GM19372 (cell line): ENCODE measurements around the gene APBA3.

Source experiments
- ATAC-seq: cut with Tn5 transposase; IDR thresholded peaks from one replicate; pipeline ENCODE4 v1.9.1; 2021; ENCODE audit warnings: mild to moderate bottlenecking, low read depth, moderate library complexity; ENCODE audit not compliant: unreplicated experiment

APBA3 gene

GRCh38 chr19:3753631-3754410, 7.7 kb downstream of the APBA3 start:
- ATAC-seq, result no peak

- ATAC-seq, result no peak
Measured at GRCh38 chr19:3752492-3752891, 9.0 kb downstream of the APBA3 start.

- ATAC-seq, result no peak
Measured at GRCh38 chr19:3751236-3751635, 10.3 kb downstream of the APBA3 start.

GRCh38 chr19:3750211-3750610, 11.3 kb downstream of the APBA3 start:
- no peak for ATAC-seq

DNA sequence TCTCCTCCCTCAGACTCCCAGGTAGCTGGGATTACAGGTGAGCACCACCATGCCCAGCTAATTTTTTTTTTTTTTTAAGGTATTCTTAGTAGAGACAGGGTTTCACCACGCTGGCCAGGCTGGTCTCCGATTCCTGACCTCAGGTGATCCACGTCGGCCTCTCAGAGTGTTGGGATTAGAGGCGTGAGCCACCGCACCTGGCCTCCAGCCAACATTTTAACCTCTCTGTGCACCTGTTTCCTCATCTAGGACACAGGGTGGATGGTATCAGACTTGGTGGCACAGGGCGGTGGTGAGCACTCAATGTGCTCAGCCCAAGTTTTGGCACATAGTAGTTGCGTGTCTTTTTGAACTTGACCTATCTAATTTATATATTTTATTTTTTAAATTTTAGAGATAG, 12.5 kb downstream of the APBA3 start:
- no peak for ATAC-seq

- no peak for ATAC-seq
Measured at GRCh38 chr19:3746371-3747056, 15.0 kb downstream of the APBA3 start.

DNA sequence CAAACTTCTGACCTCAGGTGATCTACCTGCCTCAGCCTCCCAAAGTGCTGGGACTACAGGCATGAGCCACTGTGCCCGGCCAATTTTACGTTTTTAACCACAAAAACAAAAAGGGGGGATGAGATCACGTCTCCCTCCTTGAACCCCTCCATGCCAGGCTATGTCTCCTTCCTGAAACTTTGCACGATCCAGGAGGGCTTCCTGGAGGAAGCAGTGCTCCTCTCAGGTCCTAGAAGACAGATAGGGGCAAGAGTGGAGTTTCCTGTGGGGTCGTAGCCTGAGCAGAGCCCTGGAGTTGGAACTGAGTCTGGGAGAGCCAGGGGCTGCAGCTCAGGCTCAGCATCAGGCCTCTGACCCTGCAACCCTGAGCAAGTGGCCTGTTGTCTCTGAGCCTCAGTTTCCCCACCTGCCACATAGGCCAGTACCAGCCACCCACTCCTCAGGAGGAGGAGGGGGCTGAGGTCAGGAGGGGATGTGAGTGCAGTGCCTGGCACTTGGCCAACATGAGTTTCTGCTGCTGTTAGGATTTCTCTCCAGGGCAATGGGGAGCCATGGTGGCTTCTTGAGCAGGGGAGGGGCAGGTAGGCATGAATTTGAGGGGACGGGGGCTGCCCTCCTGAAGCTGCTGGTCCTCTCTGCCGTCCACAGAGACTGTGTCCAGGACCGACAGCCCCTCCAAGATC, 16.0 kb downstream of the APBA3 start:
- no peak for ATAC-seq

- ATAC-seq, result no peak
Measured at GRCh38 chr19:3743486-3743885, 18.0 kb downstream of the APBA3 start.

- no peak for ATAC-seq
Measured at GRCh38 chr19:3740431-3740830, 21.1 kb downstream of the APBA3 start.

DNA sequence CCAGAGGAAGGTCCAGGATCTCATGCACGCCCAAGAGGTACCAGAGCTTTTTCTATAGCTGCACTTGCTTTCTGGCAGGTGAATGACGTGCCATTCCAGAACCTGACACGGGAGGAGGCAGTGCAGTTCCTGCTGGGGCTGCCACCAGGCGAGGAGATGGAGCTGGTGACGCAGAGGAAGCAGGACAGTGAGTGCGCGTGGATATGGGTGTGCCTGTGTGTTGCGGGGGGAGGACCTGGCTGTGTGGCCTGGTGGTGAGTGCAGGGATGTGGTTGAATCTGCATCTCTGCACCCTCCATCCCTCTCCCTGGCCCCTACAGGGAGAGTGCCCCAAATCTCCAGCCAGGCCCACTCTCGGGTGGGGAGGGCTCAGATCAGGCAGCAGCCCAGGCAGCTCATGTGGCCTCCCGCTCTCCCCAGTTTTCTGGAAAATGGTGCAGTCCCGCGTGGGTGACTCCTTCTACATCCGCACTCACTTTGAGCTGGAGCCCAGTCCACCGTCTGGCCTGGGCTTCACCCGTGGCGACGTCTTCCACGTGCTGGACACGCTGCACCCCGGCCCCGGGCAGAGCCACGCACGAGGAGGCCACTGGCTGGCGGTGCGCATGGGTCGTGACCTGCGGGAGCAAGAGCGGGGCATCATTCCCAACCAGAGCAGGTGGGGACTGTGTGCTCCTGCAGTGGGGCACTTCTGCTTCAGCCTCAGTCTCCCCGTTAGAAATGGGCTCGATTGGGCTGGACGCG, 22.8 kb downstream of the APBA3 start:
- no peak for ATAC-seq

DNA sequence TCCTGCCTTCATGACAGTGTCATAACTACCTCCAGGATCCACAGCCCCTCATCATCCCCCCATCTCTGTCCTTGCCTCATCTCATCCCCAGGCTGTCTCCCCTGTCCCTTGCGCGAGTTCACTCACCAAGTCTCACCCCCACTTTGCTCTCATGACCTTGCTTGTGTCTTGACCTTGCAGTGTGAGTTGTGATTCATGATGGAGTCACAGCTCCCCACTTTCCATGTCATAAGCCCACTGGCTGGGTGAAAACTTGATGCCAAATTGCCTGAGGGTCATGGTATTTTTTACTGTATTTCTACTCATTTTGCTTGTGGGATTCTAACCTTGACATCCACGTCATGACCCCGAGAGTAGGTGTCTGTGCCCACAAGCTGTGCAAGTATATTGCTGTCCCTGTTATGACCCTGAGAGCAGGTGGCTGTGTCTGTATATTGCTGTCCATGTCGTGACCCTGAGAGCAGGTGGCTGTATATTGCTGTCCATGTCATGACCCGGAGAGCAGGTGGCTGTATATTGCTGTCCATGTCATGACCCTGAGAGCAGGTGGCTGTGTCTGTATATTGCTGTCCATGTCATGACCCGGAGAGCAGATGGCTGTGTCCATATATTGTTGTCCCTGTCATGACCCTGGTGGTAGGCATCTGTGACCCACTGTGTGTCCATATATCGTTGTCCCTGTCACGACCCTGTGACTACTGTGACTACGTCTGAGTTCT, 23.8 kb downstream of the APBA3 start:
- no peak for ATAC-seq

- ATAC-seq, result no peak
Measured at GRCh38 chr19:3736106-3736724, 25.3 kb downstream of the APBA3 start.

- no peak for ATAC-seq
Measured at GRCh38 chr19:3734310-3734600, 27.2 kb downstream of the APBA3 start.

DNA sequence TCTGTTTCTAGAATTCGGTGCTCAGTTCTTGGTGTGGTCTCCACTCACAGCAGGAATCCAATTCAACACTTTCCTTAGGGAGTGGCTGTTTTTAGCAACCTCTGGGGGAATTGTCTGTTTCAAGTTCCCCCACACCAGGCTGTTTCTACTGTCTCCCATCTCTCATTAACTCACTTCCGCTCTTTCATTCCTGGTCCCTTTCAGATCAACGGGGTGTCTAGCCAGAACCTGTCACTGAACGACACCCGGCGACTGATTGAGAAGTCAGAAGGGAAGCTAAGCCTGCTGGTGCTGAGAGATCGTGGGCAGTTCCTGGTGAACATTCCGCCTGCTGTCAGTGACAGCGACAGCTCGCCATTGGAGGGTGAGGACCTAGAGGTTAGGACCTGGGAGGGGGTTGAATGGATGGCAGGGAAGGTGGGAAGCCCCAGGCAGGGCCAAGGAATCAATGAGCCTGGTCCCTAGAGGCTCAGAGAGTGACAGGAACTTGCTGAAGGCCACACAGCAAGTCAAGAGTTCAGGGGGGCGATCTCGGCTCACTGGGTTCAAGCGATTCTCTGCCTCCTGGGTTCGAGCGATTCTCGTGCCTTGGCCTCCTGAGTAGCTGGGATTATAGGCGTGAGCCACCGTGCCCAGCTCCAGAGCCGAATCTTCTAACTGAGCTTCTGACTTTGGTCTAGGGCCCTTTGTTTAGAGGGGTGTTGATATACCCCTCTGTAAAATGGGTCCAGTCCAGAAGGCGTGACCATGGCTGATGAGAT, 27.8 kb downstream of the APBA3 start:
- ATAC-seq, result no peak

- ATAC-seq, result no peak
Measured at GRCh38 chr19:3732108-3732507, 29.4 kb downstream of the APBA3 start.

DNA sequence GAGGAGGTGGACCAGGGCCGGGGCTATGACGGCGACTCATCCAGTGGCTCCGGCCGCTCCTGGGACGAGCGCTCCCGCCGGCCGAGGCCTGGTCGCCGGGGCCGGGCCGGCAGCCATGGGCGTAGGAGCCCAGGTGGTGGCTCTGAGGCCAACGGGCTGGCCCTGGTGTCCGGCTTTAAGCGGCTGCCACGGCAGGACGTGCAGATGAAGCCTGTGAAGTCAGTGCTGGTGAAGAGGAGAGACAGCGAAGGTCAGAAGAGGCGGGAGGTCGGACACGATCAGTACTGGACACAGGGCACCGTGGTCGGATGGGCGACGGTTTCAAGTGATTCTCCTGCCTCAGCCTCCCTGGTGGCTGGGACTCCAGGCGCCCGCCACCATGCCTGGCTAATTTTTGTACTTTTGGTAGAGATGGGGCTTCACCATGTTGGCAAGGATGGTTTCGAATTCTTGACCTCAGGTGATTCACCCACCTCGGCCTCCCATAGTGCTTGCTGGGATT, 31.0 kb downstream of the APBA3 start:
- no peak for ATAC-seq

DNA sequence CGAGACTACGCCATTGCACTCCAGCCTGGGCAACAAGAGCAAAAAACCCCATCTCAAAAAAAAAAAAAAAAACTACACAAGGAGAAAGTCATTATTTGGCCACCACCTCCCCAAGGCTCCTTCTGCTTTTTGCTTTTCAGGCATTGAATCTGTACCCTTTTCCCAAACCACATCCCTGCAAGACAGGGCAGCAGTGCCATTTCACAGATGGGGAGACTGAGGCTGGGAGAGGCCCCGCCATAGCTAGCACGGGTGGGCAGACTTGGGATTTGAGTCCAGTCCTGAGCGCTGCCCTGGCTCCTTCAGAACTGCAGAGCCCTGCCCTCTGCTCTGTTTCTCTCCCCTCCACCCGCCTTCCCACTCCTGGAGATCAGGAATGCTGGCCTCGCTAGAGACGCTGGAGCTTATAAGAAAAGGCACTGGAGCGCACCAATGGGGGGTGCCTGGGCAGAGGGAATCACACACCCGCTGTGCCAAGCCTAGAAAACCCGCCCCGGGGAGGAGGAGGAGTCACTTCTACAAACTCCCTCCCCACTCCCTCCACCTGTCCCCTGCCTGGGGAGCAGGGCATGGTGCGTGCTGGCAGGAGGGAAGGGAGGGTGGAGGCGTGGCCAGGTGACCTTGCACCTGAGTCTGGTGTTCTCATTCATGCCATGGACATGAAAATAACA, 35.7 kb downstream of the APBA3 start:
- no peak for ATAC-seq

DNA sequence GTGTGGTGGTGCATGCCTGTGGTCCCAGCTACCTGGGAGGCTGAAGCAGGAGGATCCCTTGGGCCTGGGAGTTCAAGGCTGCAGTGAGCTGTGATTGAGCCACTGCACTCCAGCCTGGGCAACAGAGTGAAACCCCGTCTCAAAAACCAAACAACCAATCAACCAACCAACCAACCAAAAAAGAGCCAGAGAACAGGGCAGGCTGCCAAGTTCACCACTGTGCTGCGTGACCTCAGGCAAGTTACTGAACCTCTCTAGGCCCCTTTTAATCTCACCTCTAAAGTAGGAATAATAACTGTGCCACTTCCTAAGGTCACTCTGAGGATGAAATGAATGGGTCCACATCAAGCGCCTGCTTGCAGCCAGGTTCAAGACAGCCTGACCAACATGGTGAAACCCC, 36.4 kb downstream of the APBA3 start:
- no peak for ATAC-seq

DNA sequence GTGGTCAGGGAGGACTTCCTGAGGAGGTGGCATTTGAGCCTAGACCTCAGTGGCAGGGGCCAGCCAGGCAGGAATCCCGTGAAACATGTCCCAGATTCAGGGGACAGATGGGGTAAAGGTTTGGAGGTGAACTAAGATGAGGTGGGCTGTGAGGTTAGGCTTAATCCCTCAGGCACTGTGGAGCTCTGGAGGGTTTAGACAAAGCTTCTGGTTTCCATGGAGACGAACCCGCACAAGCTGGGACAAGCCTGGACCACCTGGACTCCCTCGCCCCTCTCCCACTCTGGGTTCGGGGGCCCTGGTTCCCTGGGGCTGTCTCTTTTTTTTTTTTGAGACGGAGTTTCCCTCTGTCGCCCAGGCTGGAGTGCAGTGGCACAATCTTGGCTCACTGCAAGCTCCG, 37.6 kb downstream of the APBA3 start:
- no peak for ATAC-seq
